H1 (cell line): Measurements from ENCODE around the gene TDRD3. TPM values are rescaled to one million over a fixed set of nuclear protein-coding genes. Genes with fewer than 3 reads are reported as not detected.

Experiments
- CTCF ChIA-PET: fragments of 300-600 bp; sonication (Branson Sonifier 250); formaldehyde crosslinking; loops from one replicate; lab custom pipeline; 2021; ENCODE audit not compliant: partially characterized antibody; lab: Charles Lee
- POLR2A ChIA-PET: fragments of 300-600 bp; sonication (Branson Sonifier 250); formaldehyde crosslinking; loops from one replicate; lab custom pipeline; 2021; ENCODE audit warnings: inconsistent platforms; ENCODE audit not compliant: partially characterized antibody; lab: Charles Lee
- DNase-seq, 2 experiments: peaks; one replicate each; pipeline versions ENCODE4 v3.0.0 to v3.0.0-alpha.2; 2010 to 2022; ENCODE audit warnings: low spot score in 2 of 2, low read depth in 1 of 2, mixed read lengths in 1 of 2
- FAIRE-seq: peaks from 2 replicates; lab custom pipeline; 2011; peaks lifted over from hg19 to GRCh38; lab: Jason Lieb, UNC
- H2AFZ ChIP-seq: 2 replicates; pipeline ENCODE4 v1.8.1; 2012; ENCODE audit warnings: low read length, inconsistent platforms
- H2AK5ac ChIP-seq: 2 replicates; pipeline ENCODE4 v1.6.1; 2013; ENCODE audit warnings: low read depth, low read length
- H2BK120ac ChIP-seq: replicated peaks from 2 replicates; pipeline ENCODE3; 2013; ENCODE audit warnings: low read depth, low read length, inconsistent platforms
- H2BK12ac ChIP-seq: 2 replicates; pipeline ENCODE4 v1.6.1; 2013; ENCODE audit warnings: low read depth, low read length
- H2BK15ac ChIP-seq: 2 replicates; pipeline ENCODE4 v1.6.1; 2013; ENCODE audit warnings: low read length
- H2BK20ac ChIP-seq: 2 replicates; pipeline ENCODE4 v1.6.1; 2013; ENCODE audit warnings: low read length
- H2BK5ac ChIP-seq: 2 replicates; pipeline ENCODE4 v1.6.1; 2013; ENCODE audit warnings: low read depth, low read length
- H3K14ac ChIP-seq: 2 replicates; pipeline ENCODE4 v1.6.1; 2013; ENCODE audit warnings: inconsistent platforms; ENCODE audit not compliant: insufficient read length
- H3K18ac ChIP-seq: 2 replicates; pipeline ENCODE4 v1.6.1; 2013; ENCODE audit warnings: low read length; ENCODE audit errors: extremely low read depth
- H3K23ac ChIP-seq: 2 replicates; pipeline ENCODE4 v1.6.1; 2013; ENCODE audit warnings: inconsistent platforms; ENCODE audit not compliant: insufficient read length
- H3K23me2 ChIP-seq: 2 replicates; pipeline ENCODE4 v1.6.1; 2013; ENCODE audit warnings: low read depth, low read length
- H3K27ac ChIP-seq: 2 replicates; pipeline ENCODE4 v1.6.1; 2011; ENCODE audit warnings: low read depth, low read length, inconsistent platforms
- H3K27me3 ChIP-seq, 4 experiments: replicated peaks in 1 of 4; 1 replicate in 1 of 4; 2 replicates in 3 of 4; pipeline versions ENCODE4 v1.6.1 to v1.8.1; 2011 to 2013; ENCODE audit warnings: low read length in 3 of 4, mild to moderate bottlenecking in 3 of 4, inconsistent platforms in 2 of 4, mixed read lengths in 2 of 4, moderate library complexity in 1 of 4; ENCODE audit not compliant: control insufficient read depth in 3 of 4, insufficient read depth in 3 of 4; ENCODE audit errors: extremely low read depth in 1 of 4
- H3K36me3 ChIP-seq, 4 experiments: 2 replicates each; pipeline versions ENCODE4 v1.6.1 to v1.8.1; 2011 to 2013; ENCODE audit warnings: mild to moderate bottlenecking in 4 of 4, low read length in 3 of 4, moderate library complexity in 2 of 4, control low read depth in 1 of 4, inconsistent platforms in 1 of 4; ENCODE audit not compliant: insufficient read depth in 4 of 4, control insufficient read depth in 2 of 4
- H3K4ac ChIP-seq: replicated peaks from 2 replicates; pipeline ENCODE3; 2013; ENCODE audit warnings: low read length, low read depth, mixed read lengths, inconsistent platforms; ENCODE audit not compliant: insufficient read length
- H3K4me1 ChIP-seq, 4 experiments: replicated peaks in 1 of 4; 1 replicate in 1 of 4; 2 replicates in 3 of 4; pipeline versions ENCODE4 v1.6.1 to v1.8.1; 2011 to 2013; ENCODE audit warnings: low read length in 3 of 4, inconsistent platforms in 2 of 4, mixed read lengths in 1 of 4; ENCODE audit not compliant: insufficient read depth in 4 of 4, control insufficient read depth in 3 of 4
- H3K4me2 ChIP-seq, 2 experiments: 2 replicates each; pipeline versions ENCODE4 v1.6.1 to v1.8.1; 2011 to 2013; ENCODE audit warnings: low read depth in 2 of 2, low read length in 2 of 2, control low read depth in 1 of 2, inconsistent platforms in 1 of 2, mild to moderate bottlenecking in 1 of 2; ENCODE audit not compliant: insufficient read depth in 1 of 2
- H3K4me3 ChIP-seq, 4 experiments: fragments of 200-600, 300-600 bp in 1 of 4; sonication (generic), shearing (Covaris generic), sonication (Bioruptor Twin) in 1 of 4; 2 replicates each; pipeline versions ENCODE4 v1.5.1 to v1.8.1; 2011 to 2016; ENCODE audit warnings: low read length in 4 of 4, low read depth in 3 of 4, control low read depth in 2 of 4, inconsistent platforms in 2 of 4, mild to moderate bottlenecking in 2 of 4, mixed read lengths in 1 of 4, moderate library complexity in 1 of 4; ENCODE audit not compliant: insufficient read depth in 2 of 4; ENCODE audit errors: extremely low read depth in 1 of 4
- H3K56ac ChIP-seq: replicated peaks from 2 replicates; pipeline ENCODE3; 2013; ENCODE audit warnings: low read depth, mild to moderate bottlenecking, mixed read lengths, low read length, inconsistent platforms; ENCODE audit not compliant: insufficient read length
- H3K79me1 ChIP-seq: 2 replicates; pipeline ENCODE4 v1.6.1; 2013; ENCODE audit warnings: low read depth, low read length, control low read depth
- H3K79me2 ChIP-seq, 2 experiments: 2 replicates each; pipeline versions ENCODE4 v1.6.1 to v1.8.1; 2012 to 2013; ENCODE audit warnings: low read length in 2 of 2, mild to moderate bottlenecking in 2 of 2, inconsistent platforms in 1 of 2; ENCODE audit not compliant: insufficient read depth in 2 of 2, control insufficient read depth in 1 of 2
- H3K9ac ChIP-seq, 4 experiments: replicated peaks in 1 of 4; 1 replicate in 1 of 4; 2 replicates in 3 of 4; pipeline versions ENCODE4 v1.6.1 to v1.8.1; 2011 to 2013; ENCODE audit warnings: low read depth in 3 of 4, low read length in 3 of 4, control low read depth in 2 of 4, mild to moderate bottlenecking in 2 of 4, moderate library complexity in 2 of 4, inconsistent platforms in 1 of 4; ENCODE audit errors: extremely low read depth in 1 of 4
- H3K9me3 ChIP-seq, 2 experiments: 2 replicates each; pipeline versions ENCODE4 v1.6.1 to v1.8.1; 2012 to 2013; ENCODE audit warnings: mild to moderate bottlenecking in 2 of 2, moderate library complexity in 2 of 2, control low read depth in 1 of 2, inconsistent platforms in 1 of 2, low read depth in 1 of 2, low read length in 1 of 2, mixed read lengths in 1 of 2; ENCODE audit not compliant: insufficient read depth in 2 of 2
- H4K20me1 ChIP-seq, 2 experiments: replicated peaks in 1 of 2; 2 replicates each; pipeline versions ENCODE3 to v1.8.1; 2011 to 2013; ENCODE audit warnings: inconsistent platforms in 2 of 2, low read length in 2 of 2, mild to moderate bottlenecking in 1 of 2; ENCODE audit not compliant: insufficient read depth in 2 of 2, control insufficient read depth in 1 of 2
- H4K5ac ChIP-seq: 2 replicates; pipeline ENCODE4 v1.6.1; 2013; ENCODE audit warnings: low read length, low read depth, mixed read lengths, inconsistent platforms; ENCODE audit not compliant: insufficient read length
- H4K8ac ChIP-seq: 2 replicates; pipeline ENCODE4 v1.8.0; 2013; ENCODE audit warnings: mild to moderate bottlenecking, moderate library complexity, low read length, inconsistent platforms; ENCODE audit not compliant: insufficient read depth; ENCODE audit errors: extremely low read depth
- H4K91ac ChIP-seq: replicated peaks from 2 replicates; pipeline ENCODE3; 2013; ENCODE audit warnings: low read length, mixed read lengths, inconsistent platforms; ENCODE audit not compliant: insufficient read length
- ASH2L ChIP-seq: fragments of 200-600, 300-600 bp; sonication (generic); IDR thresholded peaks from one replicate; pipeline ENCODE4 v1.7.1; 2017; ENCODE audit warnings: low read length
- CTCF ChIP-seq, 3 experiments: IDR thresholded peaks; 1 replicate in 2 of 3; 2 replicates in 1 of 3; pipeline versions ENCODE4 v1.5.1 to v1.6.1; 2011; ENCODE audit warnings: low read length in 3 of 3, mild to moderate bottlenecking in 3 of 3, inconsistent platforms in 2 of 3, low read depth in 1 of 3, moderate library complexity in 1 of 3; ENCODE audit not compliant: insufficient read depth in 1 of 3; ENCODE audit errors: control extremely low read depth in 1 of 3
- RAD21 ChIP-seq, 2 experiments: IDR thresholded peaks in 1 of 2; conservative IDR thresholded peaks in 1 of 2; 2 replicates each; pipeline ENCODE4 v1.6.1; 2011; ENCODE audit warnings: low read depth in 2 of 2, low read length in 2 of 2, improper control_type of control experiment in 1 of 2, inconsistent platforms in 1 of 2, mild to moderate bottlenecking in 1 of 2, moderate library complexity in 1 of 2
- ZNF274 ChIP-seq: IDR thresholded peaks from 2 replicates; pipeline ENCODE4 v1.7.0; 2012; ENCODE audit warnings: low read length, borderline replicate concordance; ENCODE audit errors: extremely low read depth
- WGBS, 2 experiments: shearing (Covaris generic) in 1 of 2; methylation state at CpG; one replicate each; pipeline versions ENCODE4 v1.1.6 to v1.1.7; 2013 to 2015; ENCODE audit warnings: low lambda C conversion rate in 2 of 2, mixed read lengths in 2 of 2, inconsistent platforms in 1 of 2, low coverage in 1 of 2, missing lambda C conversion rate in 1 of 2; ENCODE audit not compliant: insufficient replicate concordance in 2 of 2, insufficient coverage in 1 of 2, insufficient read length in 1 of 2; ENCODE audit errors: extremely low coverage in 1 of 2, missing lambda C conversion rate in 1 of 2; 5-methylcytosine and 5-hydroxymethylcytosine counted together
- polyA plus RNA-seq, 7 experiments: library from polyadenylated mRNA; depleted of rRNA in 3 of 7; stranded (reverse) in 5 of 7; unstranded in 2 of 7; fragments of >200 nt in 5 of 7; fragments of 200-250 nt in 2 of 7; gene quantifications; 1 replicate in 5 of 7; 2 replicates in 1 of 7; 4 replicates in 1 of 7; pipeline versions ENCODE4 v1.2.1 to v1.2.3, GENCODE V29; 2011 to 2013; ENCODE audit warnings: missing spikeins in 2 of 7, mixed read lengths in 2 of 7
- total RNA-seq: library from RNA; stranded (reverse); fragmentation: NEBNext Ultra II Directional; extraction: Animal tissue kit (Norgen Biotek cat#: 25700); gene quantifications from 2 replicates; pipeline ENCODE4 v1.2.1, GENCODE V29; 2021

TDRD3 gene
- total and polyA plus RNA-seq, 2 of the 8 experiments (the other 6 are each of a cell fraction or from before 2014, with no cell fraction given), result 2.5 to 14.7 TPM

GRCh38 chr13:60617991-60618733 lies 221.1 kb downstream of the TDRD3 start:
- Histone ChIP-seq H3K18ac (peak overlapping the region; percentile 26; the same call in 1 of the 2 replicates), H3K27ac (no peak overlapping the region), H3K4ac (no peak overlapping the region), H3K23me2 (no peaks in the 10 kb centered on the region), H3K27me3 (no peaks in the 10 kb centered on the region), H3K23ac (no peak overlapping the region), H2AK5ac (no peak overlapping the region), H4K91ac (peak overlapping the region; percentile 6), H3K4me2 (no peak overlapping the region), H2BK5ac (no peak overlapping the region), H3K14ac (no peak overlapping the region), H3K4me3 (no peak overlapping the region), H4K8ac (no peak overlapping the region), H2BK15ac (no peak overlapping the region; the same call in 1 of the 2 replicates), H3K79me1 (no peaks in the 10 kb centered on the region), H3K36me3 (no peaks in the 10 kb centered on the region), H2BK12ac (0 out of 2 replicates have a peak overlapping the region, but pooled peaks have one; percentile 2), H4K5ac (no peak overlapping the region), H3K4me1 (peaks cover 0 to 4% (median 0%) of the 10 kb centered on the region in 4 experiments; a peak in 2 of 7 replicates), H2AFZ (peak overlapping the region; percentile 88), H3K79me2 (no peaks in the 10 kb centered on the region), H2BK20ac (no peak overlapping the region), H3K56ac (no peak overlapping the region), H3K9ac (no peak overlapping the region), H2BK120ac (peak overlapping the region; percentile 75), H4K20me1 (no peaks in the 10 kb centered on the region), H3K9me3 (no peaks in the 10 kb centered on the region)
- FAIRE-seq (peak; percentile 85), DNase-seq (peak; percentile 31 to 54)
- CTCF ChIA-PET, result interaction anchor here (0.6 to 3.1 kb wide), 34 partner anchors 10 to 337 kb away, joined by 3 to 36 read pairs (median 4); no protein-coding TSS in a partner anchor
- POLR2A ChIA-PET, result interaction anchor here (0.9 kb wide), 1 partner anchor 34 kb away, joined by 3 read pairs; no protein-coding TSS in a partner anchor
- no peak for TF ChIP-seq ASH2L
- peak; percentile 20 to 95 (median 73) for TF ChIP-seq CTCF (IDR thresholded peaks at IDR 0.05; ENCODE audit: control extremely low read depth in 1 of 3, insufficient read depth in 1 of 3, low read depth in 1 of 3, low read length in 3 of 3)
- no peak for TF ChIP-seq ZNF274
- peak; percentile 95 to 97 for TF ChIP-seq RAD21 (IDR thresholded peaks at IDR 0.05 in 1 of 2, conservative IDR thresholded peaks at IDR 0.05 in 1 of 2; ENCODE audit: low read depth in 2 of 2, low read length in 2 of 2)
- 76% methylated on average over 4 of the region's 4 CpGs; no CpG with 5 or more reads in 1 of the 2 experiments for WGBS, 2 experiments
